HG03025 (cell line): ENCODE data around the gene CTF1.
A peak's percentile ranks its signal among the peaks of the same experiment; 100 is the strongest.
"Not testable (repeated sequence)": the region's sequence is repeated elsewhere in the genome, so short reads cannot be mapped to it uniquely, and the experiment has no call there.

Source experiments
- ATAC-seq: cut with Tn5 transposase; IDR thresholded peaks from one replicate; pipeline ENCODE4 v1.9.1; 2021; ENCODE audit warnings: mild to moderate bottlenecking, moderate library complexity; ENCODE audit not compliant: unreplicated experiment, low FRiP score

The CTF1 gene

GRCh38 chr16:30886145-30886544 is 10.3 kb upstream of the CTF1 start:
- no peak for ATAC-seq

GRCh38 chr16:30887927-30888326 is 8.5 kb upstream of the CTF1 start:
- ATAC-seq = no peak

GRCh38 chr16:30888856-30889499 is 7.4 kb upstream of the CTF1 start:
- ATAC-seq = no peak

GRCh38 chr16:30889721-30890120 is 6.7 kb upstream of the CTF1 start:
- ATAC-seq = no peak

GRCh38 chr16:30891043-30891823 is 5.2 kb upstream of the CTF1 start:
- ATAC-seq = not testable (repeated sequence)

- ATAC-seq = no peak
These were observed 3.6 kb upstream of the CTF1 start for GRCh38 chr16:30892670-30893416.

- ATAC-seq = peak; percentile 6
These were observed 3.0 kb upstream of the CTF1 start for GRCh38 chr16:30893417-30893743.

GRCh38 chr16:30893744-30894539 is 2.5 kb upstream of the CTF1 start, which contains the start of gene BCL7C:
BCL7C (minus strand) TSS chr16:30894077; CDS start chr16:30893944, 133 bp downstream.
- peak; percentile 61 for ATAC-seq

GRCh38 chr16:30894540-30895368 is 1.7 kb upstream of the CTF1 start:
- no peak for ATAC-seq

- ATAC-seq = no peak
These were observed 670 bp upstream of the CTF1 start for GRCh38 chr16:30895627-30896260.

- ATAC-seq = no peak
These were observed 697 bp downstream of the CTF1 start for GRCh38 chr16:30896889-30897733.

- ATAC-seq = no peak
These were observed 3.4 kb downstream of the CTF1 start for GRCh38 chr16:30899794-30900193.

GRCh38 chr16:30900588-30900987 is 4.2 kb downstream of the CTF1 start:
- ATAC-seq = no peak

GRCh38 chr16:30901201-30902028 is 5.0 kb downstream of the CTF1 start:
- ATAC-seq = no peak

GRCh38 chr16:30902029-30902972 is 5.9 kb downstream of the CTF1 start:
- peak; percentile 52 for ATAC-seq

GRCh38 chr16:30903002-30903401 is 6.6 kb downstream of the CTF1 start:
- ATAC-seq = no peak
